NCI-H524 (cell line): Measurements from ENCODE around the gene LTBR.
"Not testable (repeated sequence)": the region's sequence is repeated elsewhere in the genome, so short reads cannot be mapped to it uniquely, and the experiment has no call there.

Experiments used
- DNase-seq, 2 experiments: peaks; one replicate each; lab custom pipeline; 2025; lab: John Stamatoyannopoulos, UW

LTBR gene

DNA sequence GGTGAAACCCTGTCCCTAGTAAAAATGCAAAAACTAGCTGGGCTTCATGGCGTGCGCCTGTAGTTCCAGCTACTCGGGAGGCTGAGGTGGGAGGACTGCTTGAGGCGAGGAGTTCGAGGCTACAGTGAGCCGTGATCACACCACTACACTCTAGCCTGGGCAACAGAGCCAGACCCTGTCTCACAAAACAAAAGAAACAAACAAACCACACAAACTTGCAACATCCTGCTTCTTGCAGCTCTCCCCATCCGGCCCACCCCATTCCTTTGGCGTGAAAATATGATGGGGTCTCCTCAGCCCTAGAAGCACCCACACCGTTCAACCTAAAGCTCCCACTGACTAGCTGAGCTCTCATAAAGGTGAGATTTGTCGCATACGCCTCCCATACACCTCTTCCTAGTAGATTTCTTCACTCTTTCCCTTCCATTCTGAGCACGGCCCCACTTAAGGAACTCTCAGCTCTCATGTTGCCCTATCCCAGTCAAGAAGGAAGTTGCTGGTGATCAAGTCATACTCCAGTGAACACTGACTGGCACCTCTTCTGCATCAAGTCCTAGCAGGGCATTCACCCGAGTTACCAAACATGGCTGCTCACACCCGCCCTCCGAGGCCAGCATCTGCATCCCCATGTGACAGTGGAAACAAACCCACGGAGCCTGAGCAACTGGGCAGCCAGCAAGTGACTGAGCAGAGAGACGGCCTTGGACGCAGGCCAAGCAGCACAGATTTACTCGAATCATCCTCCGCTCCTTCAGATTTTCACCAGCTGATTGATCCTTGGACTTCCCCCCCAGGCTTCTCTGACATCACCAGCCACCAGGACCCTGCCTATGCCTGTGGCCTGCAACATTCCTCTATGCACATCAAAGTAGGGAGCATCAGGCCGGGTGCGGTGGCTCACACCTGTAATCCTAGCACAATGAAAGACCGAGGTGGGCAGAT lies 41.9 kb downstream of the LTBR start:
- peak in 1 of 2 experiments; percentile 4 for DNase-seq

- DNase-seq, result no peak
Observed at GRCh38 chr12:6426882-6427671, 43.1 kb downstream of the LTBR start.

- not testable (repeated sequence) for DNase-seq
Observed at GRCh38 chr12:6427796-6428195, 43.8 kb downstream of the LTBR start.

DNA sequence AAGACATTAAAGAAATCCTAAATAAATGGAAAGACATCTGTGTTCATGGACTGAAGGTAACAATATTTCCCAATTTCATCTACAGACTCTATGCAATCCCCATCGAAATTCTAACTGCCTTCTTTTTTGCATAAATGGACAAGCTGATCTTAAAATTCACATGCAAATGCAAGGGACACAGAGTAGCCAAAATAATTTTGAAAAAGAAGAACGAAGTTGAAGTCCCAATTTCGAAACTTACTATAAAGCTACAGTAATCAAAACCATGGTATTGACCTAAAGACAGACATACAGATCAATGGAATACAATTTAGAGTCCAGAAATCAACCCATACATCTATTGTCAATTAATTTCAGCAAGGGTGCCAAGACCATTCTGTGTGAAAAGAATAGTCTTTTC lies 44.4 kb downstream of the LTBR start:
- DNase-seq, result no peak

- no peak for DNase-seq
Observed at GRCh38 chr12:6430124-6430989, 46.4 kb downstream of the LTBR start.

DNA sequence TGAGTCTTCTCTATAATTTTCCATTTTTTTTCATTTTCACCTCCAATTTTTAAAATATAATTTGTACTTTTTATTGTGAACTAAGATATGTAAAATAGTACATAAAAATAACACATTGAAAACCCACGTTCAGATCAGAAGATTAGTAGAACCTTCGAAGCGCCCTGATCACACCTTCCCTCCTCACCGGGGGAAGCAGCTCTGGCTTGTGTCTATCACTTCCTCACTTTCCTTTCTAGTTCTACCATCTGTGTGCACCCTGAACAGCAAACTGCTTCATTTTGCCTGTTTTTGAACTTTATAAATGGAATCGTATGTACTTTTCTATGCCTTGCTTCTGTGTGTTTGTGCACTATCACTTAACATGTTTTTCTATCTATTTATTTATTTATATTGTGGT lies 49.0 kb downstream of the LTBR start:
- DNase-seq, result no peak

- DNase-seq, result no peak
Observed at GRCh38 chr12:6434205-6435140, 50.5 kb downstream of the LTBR start.

GRCh38 chr12:6435961-6436715 lies 52.2 kb downstream of the LTBR start:
- no peak for DNase-seq

DNA sequence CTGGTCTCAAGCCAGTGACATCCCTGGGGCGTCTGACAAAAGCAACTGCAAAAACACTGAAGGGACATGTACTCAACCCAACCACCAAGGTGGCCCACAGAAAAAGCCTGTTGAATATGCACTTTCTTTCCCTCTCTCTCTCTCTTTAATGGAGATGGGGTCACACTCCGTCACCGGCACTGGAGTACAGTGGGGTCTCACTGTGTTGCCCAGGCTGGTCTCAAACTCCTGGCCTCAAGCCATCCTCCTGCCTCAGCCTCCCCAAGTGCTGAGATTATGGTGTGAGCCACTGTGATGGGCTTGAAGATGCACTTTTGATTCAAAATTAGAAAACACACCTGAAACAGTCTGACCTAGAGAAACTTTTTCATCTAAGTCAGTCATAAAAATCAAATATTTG lies 53.6 kb downstream of the LTBR start:
- no peak for DNase-seq

- DNase-seq, result no peak
Observed at GRCh38 chr12:6438345-6438744, 54.4 kb downstream of the LTBR start.

- DNase-seq, result no peak
Observed at GRCh38 chr12:6440391-6440790, 56.4 kb downstream of the LTBR start.
